T-helper 1 cell treated with Interleukin-12 subunit alpha and Interleukin-12 subunit beta and Interleukin-4 antibody, amounts not matched to agents 30 μg/mL and 1 μg/mL, for 36 hours (primary cell): ENCODE data around the gene HBD.

Experiments used
- H3K27ac Mint-ChIP-seq: one replicate; pipeline ENCODE4 v1.8.0; 2021; ENCODE audit warnings: mild to moderate bottlenecking, mixed read lengths
- H3K27me3 Mint-ChIP-seq: one replicate; pipeline ENCODE4 v1.8.0; 2021; ENCODE audit warnings: low read depth, mixed read lengths
- H3K36me3 Mint-ChIP-seq: one replicate; pipeline ENCODE4 v1.8.0; 2021; ENCODE audit warnings: low read depth, mixed read lengths
- H3K4me1 Mint-ChIP-seq: one replicate; pipeline ENCODE4 v1.8.0; 2021; ENCODE audit warnings: low read depth, mixed read lengths
- H3K4me3 Mint-ChIP-seq: one replicate; pipeline ENCODE4 v1.8.0; 2021; ENCODE audit warnings: mild to moderate bottlenecking, moderate library complexity, mixed read lengths
- H3K9me3 Mint-ChIP-seq: one replicate; pipeline ENCODE4 v1.8.0; 2021; ENCODE audit warnings: mixed read lengths

Gene HBD

GRCh38 chr11:5198285-5198684, 36.0 kb downstream of the HBD start:
- Mint-ChIP-seq H3K36me3 (no peaks in the 10 kb centered on the region), H3K9me3 (no peaks in the 10 kb centered on the region), H3K27ac (no peak overlapping the region), H3K4me3 (no peak overlapping the region), H3K27me3 (no peaks in the 10 kb centered on the region), H3K4me1 (no peaks in the 10 kb centered on the region)

DNA sequence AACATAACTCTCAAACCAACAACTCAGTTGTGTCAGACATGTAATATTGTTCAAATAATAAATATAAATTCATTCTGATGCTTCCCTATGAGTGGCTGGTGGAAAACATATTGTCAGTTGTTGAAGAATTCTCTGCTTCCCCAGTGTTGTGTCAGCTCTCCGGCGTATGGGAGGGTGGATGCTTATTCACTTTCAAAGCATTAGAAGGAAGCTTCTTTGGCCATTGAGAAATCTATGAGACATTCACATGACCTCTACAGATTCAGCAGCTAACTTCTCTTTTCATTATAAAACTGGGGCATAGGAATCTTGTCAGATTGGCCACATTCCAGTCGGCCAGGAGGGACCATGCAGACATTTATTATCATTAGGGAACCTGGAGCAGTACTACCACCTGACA, 36.7 kb downstream of the HBD start:
- Mint-ChIP-seq H3K36me3 (no peaks in the 10 kb centered on the region), H3K27me3 (no peaks in the 10 kb centered on the region), H3K27ac (no peak overlapping the region), H3K9me3 (no peaks in the 10 kb centered on the region), H3K4me3 (no peak overlapping the region), H3K4me1 (no peaks in the 10 kb centered on the region)

- Mint-ChIP-seq H3K36me3 (no peaks in the 10 kb centered on the region), H3K4me3 (no peak overlapping the region), H3K27ac (no peak overlapping the region), H3K27me3 (no peaks in the 10 kb centered on the region), H3K4me1 (no peaks in the 10 kb centered on the region), H3K9me3 (no peaks in the 10 kb centered on the region)
Measured at GRCh38 chr11:5196731-5197130, 37.6 kb downstream of the HBD start.

DNA sequence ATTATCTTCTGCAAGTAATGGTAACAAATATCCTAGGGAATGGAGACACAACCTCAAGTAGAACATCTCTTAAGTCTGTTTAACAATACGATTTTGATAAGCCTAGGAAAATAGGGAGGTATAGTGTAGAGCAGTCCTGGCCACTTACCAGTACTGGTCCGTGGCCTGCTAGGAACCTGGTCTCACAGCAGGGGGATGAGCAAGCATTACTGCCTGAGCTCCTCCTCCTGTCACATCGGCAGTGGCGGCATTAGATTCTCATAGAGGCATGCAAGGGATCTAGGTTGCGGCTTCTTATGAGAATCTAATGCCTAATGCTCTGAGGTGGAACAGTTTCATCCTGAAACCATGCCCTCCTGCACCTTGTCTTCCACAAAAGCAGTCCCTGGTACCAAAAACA, 38.2 kb downstream of the HBD start:
- H3K4me1 Mint-ChIP-seq, result no peaks in the 10 kb centered on the region

DNA sequence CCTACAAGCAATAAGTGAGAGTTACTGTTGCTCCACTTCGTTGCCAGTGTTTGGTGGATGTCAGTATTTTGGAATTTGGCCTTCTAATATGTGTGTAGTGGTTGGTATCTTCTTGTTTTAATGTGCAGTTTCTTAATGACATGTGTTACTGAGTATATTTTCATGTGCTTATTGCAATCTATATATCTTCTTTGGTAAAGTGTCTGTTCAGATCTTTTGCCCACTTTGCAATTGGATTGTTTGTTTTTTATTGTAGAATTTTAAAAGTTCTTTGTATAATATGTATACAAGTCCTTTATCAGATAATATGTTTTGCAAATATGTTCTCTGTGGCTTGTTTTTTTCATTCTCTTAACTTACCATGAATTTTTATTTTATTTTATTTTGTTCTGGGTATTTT, 41.5 kb downstream of the HBD start:
- H3K4me1 Mint-ChIP-seq, result no peaks in the 10 kb centered on the region
- no peak overlapping the region for H3K4me3 Mint-ChIP-seq
- H3K27ac Mint-ChIP-seq, result no peak overlapping the region
- no peaks in the 10 kb centered on the region for H3K9me3 Mint-ChIP-seq
- H3K27me3 Mint-ChIP-seq, result no peaks in the 10 kb centered on the region
- no peaks in the 10 kb centered on the region for H3K36me3 Mint-ChIP-seq

More for the DNA sequence above, 38.2 kb downstream of the HBD start:
- Mint-ChIP-seq H3K27ac (no peak overlapping the region), H3K36me3 (no peaks in the 10 kb centered on the region), H3K27me3 (no peaks in the 10 kb centered on the region), H3K4me3 (no peak overlapping the region), H3K9me3 (no peaks in the 10 kb centered on the region)

DNA sequence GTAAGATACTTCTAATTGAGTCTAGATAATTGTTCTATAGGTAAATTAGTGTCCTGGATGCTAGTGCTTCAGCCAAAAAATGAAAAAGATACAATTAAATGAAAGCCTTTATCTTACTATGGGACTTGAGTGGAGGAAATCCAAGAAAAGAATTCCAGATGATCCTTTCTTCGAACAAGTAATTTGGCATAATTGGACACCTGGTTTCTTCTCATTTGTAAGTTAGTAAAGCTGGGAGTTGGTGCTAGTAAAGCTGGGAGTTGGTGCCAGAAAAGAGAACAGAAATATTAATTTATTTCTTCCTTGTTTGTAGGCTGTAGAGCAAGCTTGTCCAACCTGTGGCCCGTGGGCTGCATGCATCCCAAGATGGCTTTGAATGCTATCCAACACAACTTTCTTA, 46.1 kb downstream of the HBD start:
- no peaks in the 10 kb centered on the region for H3K36me3 Mint-ChIP-seq

More for the DNA sequence above, 46.1 kb downstream of the HBD start:
- Mint-ChIP-seq H3K27me3 (no peaks in the 10 kb centered on the region), H3K4me1 (no peaks in the 10 kb centered on the region), H3K27ac (no peak overlapping the region), H3K9me3 (no peaks in the 10 kb centered on the region), H3K4me3 (no peak overlapping the region)
